ENCODE results near the gene MAOB.
A peak's percentile ranks its signal among the peaks of the same experiment; 100 is the strongest.

MAOB gene

GRCh38 chrX:43827791-43828190 lies 54.5 kb downstream of the MAOB start:
- H3K27ac ChIP-seq (ENCODE audit: low read depth, low read length), result no peak overlapping the region
- H2AFZ ChIP-seq (ENCODE audit: low read length, unreplicated experiment), result no peak overlapping the region
- peaks cover under 1% of the 10 kb centered on the region for H3K4me1 ChIP-seq (ENCODE audit: control insufficient read depth, insufficient read depth, low read length, unreplicated experiment)
- H3K79me2 ChIP-seq (ENCODE audit: control insufficient read depth, insufficient read depth, low read length, unreplicated experiment), result no peaks in the 10 kb centered on the region
- H3K27me3 ChIP-seq (ENCODE audit: insufficient read depth, low read length), result no peaks in the 10 kb centered on the region
- H3K36me3 ChIP-seq (ENCODE audit: insufficient read depth, low read length), result no peaks in the 10 kb centered on the region
- no peak overlapping the region for H3K4me3 ChIP-seq (ENCODE audit: low read depth, low read length)

GRCh38 chrX:43822014-43822413 lies 60.2 kb downstream of the MAOB start:
- Histone ChIP-seq H3K27me3 (ENCODE audit: insufficient read depth, low read length) (no peaks in the 10 kb centered on the region), H3K4me1 (ENCODE audit: control insufficient read depth, insufficient read depth, low read length, unreplicated experiment) (peaks cover 9% of the 10 kb centered on the region)

GRCh38 chrX:43817444-43817843 lies 64.8 kb downstream of the MAOB start:
- Histone ChIP-seq H3K4me3 (ENCODE audit: low read depth, low read length) (no peak overlapping the region), H3K27me3 (ENCODE audit: insufficient read depth, low read length) (no peaks in the 10 kb centered on the region), H2AFZ (ENCODE audit: low read length, unreplicated experiment) (no peak overlapping the region), H3K79me2 (ENCODE audit: control insufficient read depth, insufficient read depth, low read length, unreplicated experiment) (no peaks in the 10 kb centered on the region), H3K36me3 (ENCODE audit: insufficient read depth, low read length) (no peaks in the 10 kb centered on the region), H3K4me1 (ENCODE audit: control insufficient read depth, insufficient read depth, low read length, unreplicated experiment) (peaks cover 6% of the 10 kb centered on the region), H3K27ac (ENCODE audit: low read depth, low read length) (no peak overlapping the region)

More at GRCh38 chrX:43822014-43822413, 60.2 kb downstream of the MAOB start:
- H3K79me2 ChIP-seq (ENCODE audit: control insufficient read depth, insufficient read depth, low read length, unreplicated experiment), result no peaks in the 10 kb centered on the region
- no peak overlapping the region for H2AFZ ChIP-seq (ENCODE audit: low read length, unreplicated experiment)
- no peak overlapping the region for H3K4me3 ChIP-seq (ENCODE audit: low read depth, low read length)
- H3K27ac ChIP-seq (ENCODE audit: low read depth, low read length), result no peak overlapping the region
- H3K36me3 ChIP-seq (ENCODE audit: insufficient read depth, low read length), result no peaks in the 10 kb centered on the region

GRCh38 chrX:43815209-43815608 lies 67.0 kb downstream of the MAOB start:
- H3K4me1 ChIP-seq (ENCODE audit: control insufficient read depth, insufficient read depth, low read length, unreplicated experiment), result no peaks in the 10 kb centered on the region
- H3K36me3 ChIP-seq (ENCODE audit: insufficient read depth, low read length), result no peaks in the 10 kb centered on the region
- H3K27ac ChIP-seq (ENCODE audit: low read depth, low read length), result no peak overlapping the region
- H3K27me3 ChIP-seq (ENCODE audit: insufficient read depth, low read length), result no peaks in the 10 kb centered on the region
- H3K79me2 ChIP-seq (ENCODE audit: control insufficient read depth, insufficient read depth, low read length, unreplicated experiment), result no peaks in the 10 kb centered on the region
- no peak overlapping the region for H2AFZ ChIP-seq (ENCODE audit: low read length, unreplicated experiment)
- H3K4me3 ChIP-seq (ENCODE audit: low read depth, low read length), result no peak overlapping the region

- H3K4me1 ChIP-seq (ENCODE audit: control insufficient read depth, insufficient read depth, low read length, unreplicated experiment), result peaks cover 8% of the 10 kb centered on the region
- no peak overlapping the region for H3K27ac ChIP-seq (ENCODE audit: low read depth, low read length)
- no peaks in the 10 kb centered on the region for H3K36me3 ChIP-seq (ENCODE audit: insufficient read depth, low read length)
- H3K79me2 ChIP-seq (ENCODE audit: control insufficient read depth, insufficient read depth, low read length, unreplicated experiment), result no peaks in the 10 kb centered on the region
- H2AFZ ChIP-seq (ENCODE audit: low read length, unreplicated experiment), result no peak overlapping the region
- no peak overlapping the region for H3K4me3 ChIP-seq (ENCODE audit: low read depth, low read length)
- no peaks in the 10 kb centered on the region for H3K27me3 ChIP-seq (ENCODE audit: insufficient read depth, low read length)
Measured at GRCh38 chrX:43813898-43814297, 68.4 kb downstream of the MAOB start.

- peaks cover 9% of the 10 kb centered on the region for H3K4me1 ChIP-seq (ENCODE audit: control insufficient read depth, insufficient read depth, low read length, unreplicated experiment)
- H2AFZ ChIP-seq (ENCODE audit: low read length, unreplicated experiment), result no peak overlapping the region
- no peaks in the 10 kb centered on the region for H3K79me2 ChIP-seq (ENCODE audit: control insufficient read depth, insufficient read depth, low read length, unreplicated experiment)
- no peaks in the 10 kb centered on the region for H3K27me3 ChIP-seq (ENCODE audit: insufficient read depth, low read length)
- H3K27ac ChIP-seq (ENCODE audit: low read depth, low read length), result no peak overlapping the region
- H3K36me3 ChIP-seq (ENCODE audit: insufficient read depth, low read length), result no peaks in the 10 kb centered on the region
- H3K4me3 ChIP-seq (ENCODE audit: low read depth, low read length), result no peak overlapping the region
Measured at GRCh38 chrX:43813319-43813718, 68.9 kb downstream of the MAOB start.

GRCh38 chrX:43809463-43809862 lies 72.8 kb downstream of the MAOB start:
- Histone ChIP-seq H3K79me2 (ENCODE audit: control insufficient read depth, insufficient read depth, low read length, unreplicated experiment) (no peaks in the 10 kb centered on the region), H3K27ac (ENCODE audit: low read depth, low read length) (peak overlapping the region; percentile 59), H3K27me3 (ENCODE audit: insufficient read depth, low read length) (no peaks in the 10 kb centered on the region), H3K4me1 (ENCODE audit: control insufficient read depth, insufficient read depth, low read length, unreplicated experiment) (peaks cover 9% of the 10 kb centered on the region), H3K36me3 (ENCODE audit: insufficient read depth, low read length) (no peaks in the 10 kb centered on the region), H2AFZ (ENCODE audit: low read length, unreplicated experiment) (no peak overlapping the region), H3K4me3 (ENCODE audit: low read depth, low read length) (no peak overlapping the region)

GRCh38 chrX:43808231-43808630 lies 74.0 kb downstream of the MAOB start:
- Histone ChIP-seq H3K36me3 (ENCODE audit: insufficient read depth, low read length) (no peaks in the 10 kb centered on the region), H3K79me2 (ENCODE audit: control insufficient read depth, insufficient read depth, low read length, unreplicated experiment) (no peaks in the 10 kb centered on the region), H3K4me3 (ENCODE audit: low read depth, low read length) (no peak overlapping the region), H3K27ac (ENCODE audit: low read depth, low read length) (no peak overlapping the region), H3K4me1 (ENCODE audit: control insufficient read depth, insufficient read depth, low read length, unreplicated experiment) (peaks cover 9% of the 10 kb centered on the region), H3K27me3 (ENCODE audit: insufficient read depth, low read length) (no peaks in the 10 kb centered on the region), H2AFZ (ENCODE audit: low read length, unreplicated experiment) (no peak overlapping the region)

GRCh38 chrX:43805579-43805978 lies 76.7 kb downstream of the MAOB start:
- no peak overlapping the region for H3K4me3 ChIP-seq (ENCODE audit: low read depth, low read length)
- H3K27me3 ChIP-seq (ENCODE audit: insufficient read depth, low read length), result no peaks in the 10 kb centered on the region
- peaks cover 9% of the 10 kb centered on the region for H3K4me1 ChIP-seq (ENCODE audit: control insufficient read depth, insufficient read depth, low read length, unreplicated experiment)
- H3K27ac ChIP-seq (ENCODE audit: low read depth, low read length), result no peak overlapping the region
- H3K36me3 ChIP-seq (ENCODE audit: insufficient read depth, low read length), result no peaks in the 10 kb centered on the region
- H2AFZ ChIP-seq (ENCODE audit: low read length, unreplicated experiment), result no peak overlapping the region
- H3K79me2 ChIP-seq (ENCODE audit: control insufficient read depth, insufficient read depth, low read length, unreplicated experiment), result no peaks in the 10 kb centered on the region

- Histone ChIP-seq H3K4me1 (ENCODE audit: control insufficient read depth, insufficient read depth, low read length, unreplicated experiment) (peaks cover 2% of the 10 kb centered on the region), H2AFZ (ENCODE audit: low read length, unreplicated experiment) (no peak overlapping the region), H3K27me3 (ENCODE audit: insufficient read depth, low read length) (no peaks in the 10 kb centered on the region), H3K4me3 (ENCODE audit: low read depth, low read length) (no peak overlapping the region), H3K27ac (ENCODE audit: low read depth, low read length) (no peak overlapping the region), H3K79me2 (ENCODE audit: control insufficient read depth, insufficient read depth, low read length, unreplicated experiment) (no peaks in the 10 kb centered on the region), H3K36me3 (ENCODE audit: insufficient read depth, low read length) (no peaks in the 10 kb centered on the region)
Measured at GRCh38 chrX:43804021-43804420, 78.2 kb downstream of the MAOB start.

- H3K4me1 ChIP-seq (ENCODE audit: control insufficient read depth, insufficient read depth, low read length, unreplicated experiment), result no peaks in the 10 kb centered on the region
- peaks cover 4% of the 10 kb centered on the region; the same call in 1 of the 2 replicates for H3K27me3 ChIP-seq (ENCODE audit: insufficient read depth, low read length)
- no peaks in the 10 kb centered on the region for H3K36me3 ChIP-seq (ENCODE audit: insufficient read depth, low read length)
- H3K79me2 ChIP-seq (ENCODE audit: control insufficient read depth, insufficient read depth, low read length, unreplicated experiment), result no peaks in the 10 kb centered on the region
- no peak overlapping the region for H3K27ac ChIP-seq (ENCODE audit: low read depth, low read length)
- no peak overlapping the region for H2AFZ ChIP-seq (ENCODE audit: low read length, unreplicated experiment)
- H3K4me3 ChIP-seq (ENCODE audit: low read depth, low read length), result no peak overlapping the region
Measured at GRCh38 chrX:43785930-43786591, 96.2 kb downstream of the MAOB start.
